GM12874 (cell line): ENCODE data around the gene RAB31.
A peak's percentile ranks its signal among the peaks of the same experiment; 100 is the strongest.

Experiments used
- TF ChIP-seq, protein P1 (sequence below): IDR thresholded peaks from 2 replicates; pipeline ENCODE4 v1.5.1; 2011; ENCODE audit warnings: low read depth, mild to moderate bottlenecking, control low read depth, low read length, moderate library complexity; ENCODE audit not compliant: insufficient read depth

RAB31 gene

DNA sequence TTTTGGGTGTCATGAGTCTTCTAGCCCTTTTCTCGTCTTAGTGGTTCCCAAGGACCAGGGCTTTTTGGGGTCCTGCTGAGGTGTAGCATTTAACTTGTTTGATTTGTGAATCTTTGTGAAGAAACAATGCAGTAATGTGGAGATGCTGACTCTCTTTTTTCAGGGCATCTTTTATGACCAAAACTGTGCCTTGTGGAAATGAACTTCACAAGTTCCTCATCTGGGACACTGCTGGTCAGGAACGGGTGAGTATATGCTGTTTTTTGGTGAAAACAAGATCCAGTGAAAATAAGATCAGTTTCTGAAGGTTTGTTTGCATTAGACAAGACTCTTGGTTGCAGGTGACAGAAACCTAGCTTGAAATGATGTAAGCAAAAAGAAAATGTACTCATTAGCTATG is 83.9 kb downstream of the RAB31 start:
- TF ChIP-seq, protein P1, sequence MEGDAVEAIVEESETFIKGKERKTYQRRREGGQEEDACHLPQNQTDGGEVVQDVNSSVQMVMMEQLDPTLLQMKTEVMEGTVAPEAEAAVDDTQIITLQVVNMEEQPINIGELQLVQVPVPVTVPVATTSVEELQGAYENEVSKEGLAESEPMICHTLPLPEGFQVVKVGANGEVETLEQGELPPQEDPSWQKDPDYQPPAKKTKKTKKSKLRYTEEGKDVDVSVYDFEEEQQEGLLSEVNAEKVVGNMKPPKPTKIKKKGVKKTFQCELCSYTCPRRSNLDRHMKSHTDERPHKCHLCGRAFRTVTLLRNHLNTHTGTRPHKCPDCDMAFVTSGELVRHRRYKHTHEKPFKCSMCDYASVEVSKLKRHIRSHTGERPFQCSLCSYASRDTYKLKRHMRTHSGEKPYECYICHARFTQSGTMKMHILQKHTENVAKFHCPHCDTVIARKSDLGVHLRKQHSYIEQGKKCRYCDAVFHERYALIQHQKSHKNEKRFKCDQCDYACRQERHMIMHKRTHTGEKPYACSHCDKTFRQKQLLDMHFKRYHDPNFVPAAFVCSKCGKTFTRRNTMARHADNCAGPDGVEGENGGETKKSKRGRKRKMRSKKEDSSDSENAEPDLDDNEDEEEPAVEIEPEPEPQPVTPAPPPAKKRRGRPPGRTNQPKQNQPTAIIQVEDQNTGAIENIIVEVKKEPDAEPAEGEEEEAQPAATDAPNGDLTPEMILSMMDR = no peak

DNA sequence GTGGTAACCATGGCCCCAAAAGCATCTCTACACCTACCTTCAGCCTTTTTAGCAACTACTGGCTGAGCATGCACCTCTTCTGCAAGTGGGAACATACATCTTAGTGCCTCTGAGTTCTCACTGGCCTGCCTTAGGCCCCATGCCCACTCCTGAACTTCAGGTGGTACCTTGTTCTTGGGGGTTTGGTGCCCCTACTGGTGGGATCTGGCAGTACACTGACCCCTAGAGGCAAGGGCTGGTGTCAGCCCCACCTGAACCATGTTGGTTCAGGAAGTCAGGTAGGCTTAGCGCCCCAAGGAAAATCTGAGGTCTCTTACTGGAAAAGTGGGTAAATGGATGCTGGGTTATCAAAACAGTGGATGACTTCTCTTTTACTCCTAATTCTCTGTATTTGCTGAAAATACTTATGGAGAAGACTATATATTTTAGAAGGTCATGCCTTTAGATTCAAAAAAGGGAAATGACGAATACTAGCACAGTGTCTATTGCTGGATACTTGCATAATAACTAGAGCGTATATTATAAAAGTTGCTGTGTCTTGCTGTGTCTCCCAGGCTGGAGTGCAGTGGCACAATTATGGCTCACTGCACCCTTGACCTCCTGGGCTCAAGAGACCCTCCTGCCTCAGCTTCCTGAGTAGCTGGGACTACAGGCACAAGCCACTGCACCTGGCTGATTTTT is 84.6 kb downstream of the RAB31 start:
- TF ChIP-seq, protein P1 = peak; percentile 70

DNA sequence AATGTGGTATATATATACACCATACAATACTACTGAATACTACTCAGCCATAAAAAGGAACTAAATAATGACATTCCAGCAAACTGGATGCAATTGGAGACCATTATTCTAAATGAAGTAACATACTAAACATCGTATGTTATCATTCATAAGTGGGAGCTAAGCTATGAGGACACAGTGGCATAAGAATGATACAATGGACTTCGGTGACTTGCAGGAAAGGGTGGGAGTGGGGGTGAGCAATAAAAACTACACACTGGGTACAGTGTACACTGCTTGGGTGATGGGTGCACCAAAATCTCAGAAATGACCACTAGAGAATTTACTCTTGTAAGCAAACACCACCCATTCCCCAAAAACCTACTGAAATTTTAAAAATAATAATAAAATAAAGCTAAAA is 87.9 kb downstream of the RAB31 start:
- TF ChIP-seq, protein P1 = no peak

DNA sequence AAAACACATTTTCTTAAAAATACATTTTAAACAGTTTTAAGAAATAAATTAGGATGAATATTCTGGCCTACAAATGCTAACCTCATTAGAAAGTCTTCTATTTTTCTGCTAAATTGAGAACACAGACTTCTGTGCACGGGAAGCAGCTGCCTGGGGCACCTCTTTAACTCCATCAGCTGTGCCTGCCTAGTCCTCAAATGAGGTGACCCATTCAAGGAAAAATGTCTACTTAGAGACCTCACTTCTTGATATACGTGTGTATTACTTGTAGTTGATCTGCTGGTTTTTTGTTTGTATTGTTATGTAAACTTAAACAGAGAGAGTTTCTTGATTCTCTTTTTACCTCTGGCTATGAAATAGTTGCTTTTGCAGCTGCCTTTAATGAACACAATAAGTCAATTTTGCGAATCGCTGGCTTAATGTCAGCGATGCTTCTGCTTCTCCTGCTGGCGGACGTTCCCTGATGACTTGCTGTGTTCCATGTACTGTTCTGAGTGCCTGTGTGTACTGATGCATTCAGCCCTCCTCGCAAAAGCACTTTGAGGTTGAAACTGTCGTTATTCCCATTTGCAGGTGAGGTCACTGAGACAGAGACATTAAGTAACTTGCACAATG is 88.9 kb downstream of the RAB31 start:
- TF ChIP-seq, protein P1 = no peak

DNA sequence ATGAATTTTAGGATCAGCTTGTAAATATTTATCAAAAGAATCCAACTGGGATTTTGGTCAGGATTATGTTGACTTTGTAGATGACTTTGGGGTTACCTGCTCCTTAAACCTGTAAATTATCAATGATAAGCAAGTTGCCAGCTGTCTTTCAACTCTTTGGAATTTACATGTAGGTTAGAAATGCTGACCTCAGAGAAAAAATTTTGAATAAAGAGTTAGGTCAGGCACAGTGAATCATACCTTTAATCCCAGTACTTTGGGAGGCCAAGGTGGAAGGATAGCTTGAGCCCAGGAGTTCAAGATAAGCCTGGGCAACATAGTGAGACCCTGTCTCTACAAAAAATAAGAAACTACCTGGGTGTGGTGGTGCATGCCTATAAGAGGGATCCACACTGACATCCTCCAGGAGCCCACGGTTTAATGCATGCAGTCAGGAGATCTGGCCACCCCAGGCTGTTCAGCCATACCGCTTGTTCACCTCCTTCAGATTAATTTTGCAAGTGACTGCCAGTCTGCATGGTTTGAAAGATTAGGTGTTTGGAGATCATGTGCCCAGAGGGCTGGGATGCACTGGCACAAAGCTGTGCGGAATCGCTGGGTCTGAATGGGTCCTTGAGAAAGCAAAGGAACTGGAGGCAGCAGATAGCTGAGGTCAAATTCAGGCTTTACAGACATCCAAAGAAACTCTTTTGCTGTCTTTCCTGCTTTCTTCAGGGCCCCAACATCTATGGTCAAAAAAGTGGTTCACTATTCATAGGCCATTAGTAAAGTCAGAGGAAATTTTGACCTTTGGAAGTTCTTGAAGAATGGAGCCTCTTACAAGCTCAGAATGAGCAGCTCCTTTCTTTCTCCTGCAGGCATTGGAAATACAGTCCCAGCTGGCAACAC is 94.3 kb downstream of the RAB31 start:
- TF ChIP-seq, protein P1 = no peak

DNA sequence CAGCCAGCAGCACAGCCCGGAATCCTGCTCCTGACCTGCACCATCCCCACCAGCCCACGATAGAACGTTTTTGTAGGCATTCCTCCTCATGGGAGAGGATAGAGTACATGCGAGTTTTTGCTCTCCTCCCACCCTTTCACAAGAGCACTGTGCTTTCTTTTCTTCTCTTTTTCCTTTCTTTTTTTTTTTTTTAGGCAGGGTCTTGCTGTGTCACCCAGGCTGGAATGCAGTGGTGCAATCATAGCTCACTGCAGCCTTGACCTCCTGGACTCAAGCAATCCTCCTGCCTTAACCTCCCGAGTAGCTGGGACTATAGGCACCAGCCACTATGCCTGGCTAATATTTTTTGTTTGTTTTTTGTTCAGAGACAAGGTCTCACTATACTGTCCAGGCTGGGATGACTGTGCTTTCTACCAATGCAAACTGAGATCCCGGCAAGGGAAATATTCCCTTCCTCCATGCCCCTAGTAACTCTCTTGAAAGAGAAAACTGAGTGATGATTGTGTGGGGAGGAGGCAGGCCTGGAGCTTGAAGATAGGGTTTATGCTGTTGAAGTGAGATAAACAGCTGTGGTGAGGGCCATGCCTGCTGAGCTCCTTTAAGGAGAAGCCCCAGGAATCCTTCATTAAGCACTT is 95.1 kb downstream of the RAB31 start:
- TF ChIP-seq, protein P1 = no peak
